ENCODE data around the gene ZNF491. TPM values are rescaled to one million over a fixed set of nuclear protein-coding genes. Genes with fewer than 3 reads are reported as not detected.
"Not testable (repeated sequence)": the region's sequence is repeated elsewhere in the genome, so short reads cannot be mapped to it uniquely, and the experiment has no call there.

The ZNF491 gene
- polyA plus RNA-seq, 1 donor from 2014 or later, result 0.85 TPM

DNA sequence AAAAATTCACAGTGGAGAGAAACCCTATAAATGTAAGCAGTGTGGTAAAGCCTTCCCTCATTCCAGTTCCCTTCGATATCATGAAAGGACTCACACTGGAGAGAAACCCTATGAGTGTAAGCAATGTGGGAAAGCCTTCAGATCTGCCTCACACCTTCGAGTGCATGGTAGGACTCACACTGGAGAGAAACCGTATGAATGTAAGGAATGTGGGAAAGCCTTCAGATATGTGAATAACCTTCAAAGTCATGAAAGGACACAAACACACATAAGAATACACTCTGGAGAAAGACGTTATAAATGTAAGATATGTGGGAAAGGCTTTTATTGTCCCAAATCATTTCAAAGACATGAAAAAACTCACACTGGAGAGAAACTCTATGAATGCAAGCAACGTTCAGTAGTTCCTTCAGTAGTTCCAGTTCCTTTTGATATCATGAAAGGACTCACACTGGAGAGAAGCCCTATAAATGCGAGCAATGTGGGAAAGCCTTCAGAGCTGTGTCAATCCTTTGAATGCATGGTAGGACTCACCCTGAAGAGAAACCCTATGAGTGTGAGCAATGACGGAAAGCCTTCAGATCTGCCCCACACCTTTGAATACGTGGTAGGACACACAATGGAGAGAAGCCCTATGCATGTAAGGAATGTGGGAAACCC, 34.1 kb downstream of the ZNF491 start:
- Mint-ChIP-seq H3K27ac (no peak overlapping the region), H3K27me3 (no peaks in the 10 kb centered on the region), H3K9me3 (peaks cover 4 to 37% (median 31%) of the 10 kb centered on the region in 3 donors), H3K4me3 (no peak overlapping the region), H3K4me1 (peaks cover 0 to 3% (median 0%) of the 10 kb centered on the region in 3 donors), H3K36me3 (peaks cover 38% of the 10 kb centered on the region)

- H3K4me3 Mint-ChIP-seq, result no peak overlapping the region
- H3K9me3 Mint-ChIP-seq, result peaks cover 4 to 35% (median 27%) of the 10 kb centered on the region in 3 donors
- H3K27me3 Mint-ChIP-seq, result no peaks in the 10 kb centered on the region
- H3K36me3 Mint-ChIP-seq, result peaks cover 38% of the 10 kb centered on the region
- H3K4me1 Mint-ChIP-seq, result peaks cover 0 to 3% (median 0%) of the 10 kb centered on the region in 3 donors
- no peak overlapping the region for H3K27ac Mint-ChIP-seq
Observed at GRCh38 chr19:11833541-11833940, 35.2 kb downstream of the ZNF491 start.

- Mint-ChIP-seq H3K36me3 (peaks cover 23% of the 10 kb centered on the region), H3K9me3 (peaks cover 4 to 26% (median 14%) of the 10 kb centered on the region in 3 donors)
- H3K4me3 Mint-ChIP-seq, H3K4me1 Mint-ChIP-seq, H3K27ac Mint-ChIP-seq, H3K27me3 Mint-ChIP-seq: not testable (repeated sequence)
Observed at GRCh38 chr19:11835626-11836066, 37.3 kb downstream of the ZNF491 start.

DNA sequence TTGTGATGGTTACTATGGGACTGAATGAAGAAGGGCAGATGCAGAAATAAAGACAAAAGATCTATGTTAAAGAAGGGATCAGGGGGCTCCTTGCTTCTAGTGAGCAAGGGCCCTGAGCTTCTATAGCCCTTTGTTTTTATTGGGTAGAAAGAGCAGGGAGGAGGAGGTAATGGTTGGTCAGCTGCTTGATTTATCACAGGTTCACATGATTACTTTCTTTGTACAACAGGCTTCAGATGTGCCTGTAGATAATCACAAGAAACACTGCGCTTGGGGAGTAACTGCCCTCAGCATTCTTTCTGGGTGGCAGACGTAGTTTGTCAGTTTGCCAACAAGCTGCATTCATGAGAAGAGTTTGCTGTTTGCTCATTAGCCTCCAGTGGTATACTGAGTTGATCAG, 45.4 kb downstream of the ZNF491 start:
- no peaks in the 10 kb centered on the region for H3K36me3 Mint-ChIP-seq
- H3K4me3 Mint-ChIP-seq, result no peak overlapping the region
- no peak overlapping the region for H3K27ac Mint-ChIP-seq
- peaks cover 0 to 7% (median 0%) of the 10 kb centered on the region in 3 donors for H3K9me3 Mint-ChIP-seq
- H3K4me1 Mint-ChIP-seq, result peaks cover 6 to 7% (median 6%) of the 10 kb centered on the region in 3 donors
- H3K27me3 Mint-ChIP-seq, result peaks cover 2% of the 10 kb centered on the region

GRCh38 chr19:11847615-11848014, 49.3 kb downstream of the ZNF491 start:
- not testable (repeated sequence) for H3K9me3 Mint-ChIP-seq, H3K27me3 Mint-ChIP-seq, H3K36me3 Mint-ChIP-seq
- Mint-ChIP-seq H3K4me1 (peaks cover 14 to 22% (median 17%) of the 10 kb centered on the region in 3 donors), H3K4me3 (peak overlapping the region in 3 of 4 donors; percentile 83 to 95 (median 85)), H3K27ac (peak overlapping the region in 1 of 3 donors; percentile 83)

DNA sequence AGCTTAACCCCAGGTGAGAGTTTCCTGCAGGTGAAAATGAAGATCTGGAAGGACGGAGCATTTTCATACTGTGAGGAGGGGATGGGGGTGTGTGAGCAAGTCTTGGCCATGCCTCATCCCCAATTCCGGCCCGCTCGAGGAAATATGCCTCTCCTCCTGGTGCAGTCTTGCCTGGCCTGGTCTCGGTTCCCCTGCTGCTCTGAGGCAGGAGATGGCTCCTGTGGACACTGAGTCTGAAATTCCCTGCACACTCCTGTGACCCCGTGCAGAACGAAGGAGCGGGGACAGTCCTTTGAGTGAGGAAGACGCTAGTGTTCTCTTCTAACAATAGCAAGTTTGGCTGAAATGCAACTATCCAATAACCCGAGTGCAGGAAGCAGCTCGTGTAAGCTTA, 49.9 kb downstream of the ZNF491 start:
- Mint-ChIP-seq H3K4me3 (peak overlapping the region; percentile 83 to 97 (median 95)), H3K4me1 (peaks cover 14 to 22% (median 17%) of the 10 kb centered on the region in 3 donors), H3K27me3 (no peaks in the 10 kb centered on the region), H3K9me3 (peaks cover 0 to 3% (median 1%) of the 10 kb centered on the region in 3 donors), H3K36me3 (peaks cover 5% of the 10 kb centered on the region), H3K27ac (peak overlapping the region; percentile 83 to 97 (median 87))

DNA sequence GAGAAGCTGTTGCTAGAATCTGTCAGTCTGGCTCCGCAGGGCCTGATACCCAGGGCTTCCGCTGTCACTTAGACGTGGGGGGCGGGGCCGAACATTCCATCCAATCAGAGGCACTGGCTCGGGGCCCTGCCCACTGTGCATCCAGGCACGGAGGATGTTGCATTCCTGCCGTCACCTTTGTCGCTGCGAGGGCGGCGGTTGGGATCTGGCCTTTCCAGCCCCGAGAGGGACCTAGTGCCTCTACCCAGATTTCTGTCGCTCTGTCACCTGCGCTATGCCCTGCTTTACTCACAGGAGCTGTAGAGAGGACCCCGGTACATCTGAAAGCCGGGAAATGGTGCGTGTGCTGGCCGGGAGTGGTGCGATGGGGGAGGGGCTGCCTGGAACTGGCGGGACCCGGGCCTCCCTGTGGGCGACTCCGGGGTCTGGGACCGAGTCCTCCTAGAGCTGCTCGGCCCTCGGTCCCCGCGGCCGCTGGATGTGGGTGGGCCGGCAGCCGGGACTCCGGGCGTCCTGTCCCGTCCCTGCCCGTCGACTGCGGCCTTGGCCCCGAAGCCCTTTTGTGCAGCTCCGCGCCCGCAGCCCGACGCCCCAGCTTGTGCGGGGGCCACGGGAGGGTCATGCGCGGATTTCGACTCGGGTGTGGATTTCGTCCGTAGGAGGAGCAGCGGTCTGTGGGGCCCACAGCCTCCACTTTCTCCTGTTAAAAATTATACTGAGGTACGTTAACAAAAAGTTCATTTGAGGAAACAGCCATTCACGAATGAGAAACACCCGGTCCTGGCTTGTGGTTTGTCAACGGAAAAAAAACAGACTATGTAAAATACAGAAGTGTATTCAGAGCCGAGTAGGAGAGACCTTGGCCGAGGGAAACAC, 50.5 kb downstream of the ZNF491 start, which contains the start of gene ZNF439:
Gene ZNF439 (plus strand): TSS at position 133 of the 876 bp plus-strand sequence. CDS start 142 bp downstream, at position 275.
- Mint-ChIP-seq H3K4me3 (peak within 1 kb of the TSS; percentile 83 to 97 (median 95)), H3K36me3 (peaks cover 7% of the 10 kb centered on the region), H3K4me1 (peaks cover 14 to 22% (median 17%) of the 10 kb centered on the region in 3 donors), H3K9me3 (peaks cover 0 to 1% (median 0%) of the 10 kb centered on the region in 3 donors), H3K27me3 (no peaks in the 10 kb centered on the region), H3K27ac (peak within 1 kb of the TSS; percentile 83 to 97 (median 87))

DNA sequence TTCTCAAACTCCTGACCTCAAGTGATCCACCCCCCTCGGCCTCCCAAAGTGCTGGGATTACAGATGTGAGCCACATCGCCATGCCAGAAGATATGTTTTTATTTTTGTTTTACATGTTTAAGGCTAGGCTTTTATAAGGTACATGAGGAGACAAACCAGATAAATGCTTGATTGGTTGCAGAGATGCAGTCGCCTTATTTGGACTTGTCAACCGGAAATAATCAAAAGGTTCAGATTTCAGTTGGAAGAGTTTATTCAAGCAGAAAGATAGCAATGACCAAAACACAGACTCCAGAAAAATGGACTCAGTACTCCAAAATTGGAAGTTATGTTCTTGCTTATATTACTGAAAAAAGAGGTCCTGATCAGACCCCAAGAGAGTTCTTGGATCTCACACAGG, 52.0 kb downstream of the ZNF491 start:
- Mint-ChIP-seq H3K36me3 (peaks cover 11% of the 10 kb centered on the region), H3K4me1 (peaks cover 14 to 24% (median 17%) of the 10 kb centered on the region in 3 donors), H3K4me3 (peak overlapping the region in 2 of 4 donors; percentile 83 to 97)
- H3K27me3 Mint-ChIP-seq, H3K9me3 Mint-ChIP-seq, H3K27ac Mint-ChIP-seq: not testable (repeated sequence)

- no peak overlapping the region for H3K4me3 Mint-ChIP-seq
- H3K4me1 Mint-ChIP-seq, result peaks cover 14 to 25% (median 14%) of the 10 kb centered on the region in 3 donors
- H3K27me3 Mint-ChIP-seq, result no peaks in the 10 kb centered on the region
- H3K36me3 Mint-ChIP-seq, result peaks cover 22% of the 10 kb centered on the region
- peaks cover 4 to 21% (median 6%) of the 10 kb centered on the region in 3 donors for H3K9me3 Mint-ChIP-seq
- H3K27ac Mint-ChIP-seq, result peak overlapping the region in 1 of 3 donors; percentile 39
Observed at GRCh38 chr19:11853358-11853757, 55.0 kb downstream of the ZNF491 start.

- peaks cover 21% of the 10 kb centered on the region for H3K36me3 Mint-ChIP-seq
- no peak overlapping the region for H3K27ac Mint-ChIP-seq
- peak overlapping the region in 1 of 4 donors; percentile 9 for H3K4me3 Mint-ChIP-seq
- H3K27me3 Mint-ChIP-seq, result no peaks in the 10 kb centered on the region
- H3K4me1 Mint-ChIP-seq, result peaks cover 0 to 8% (median 7%) of the 10 kb centered on the region in 3 donors
- peaks cover 9 to 39% (median 10%) of the 10 kb centered on the region in 3 donors for H3K9me3 Mint-ChIP-seq
Observed at GRCh38 chr19:11856596-11857250, 58.4 kb downstream of the ZNF491 start.

Other genes with a start within 250 kb of the ZNF491 start
- 183 TPM for gene ELOF1, start 239.3 kb upstream of the ZNF491 start, polyA plus RNA-seq
- gene ACP5, start 220.9 kb upstream of the ZNF491 start, polyA plus RNA-seq, result 109 TPM
- 7.7 TPM for gene ZNF627, start 201.0 kb upstream of the ZNF491 start, polyA plus RNA-seq
- 2.5 TPM for gene ZNF823, start 59.6 kb upstream of the ZNF491 start, polyA plus RNA-seq
- gene ZNF441, start 31.5 kb upstream of the ZNF491 start, polyA plus RNA-seq, result 9.3 TPM
- 1.7 TPM for gene ZNF440, start 15.8 kb downstream of the ZNF491 start, polyA plus RNA-seq
- gene ZNF439, start 50.2 kb downstream of the ZNF491 start, polyA plus RNA-seq, result 8.7 TPM
- 2.1 TPM for gene ZNF69, start 89.3 kb downstream of the ZNF491 start, polyA plus RNA-seq
- 3.9 TPM for gene ZNF700, start 126.6 kb downstream of the ZNF491 start, polyA plus RNA-seq
- 2.4 TPM for gene ZNF763, start 166.5 kb downstream of the ZNF491 start, polyA plus RNA-seq
- gene ZNF433, start 237.2 kb downstream of the ZNF491 start, polyA plus RNA-seq, result 2.8 TPM